Right lobe of liver (tissue), 6 donors: ENCODE measurements around the gene MYDGF. TPM values are rescaled to one million over a fixed set of nuclear protein-coding genes. Genes with fewer than 3 reads are reported as not detected.

Experiments
- ATAC-seq, 4 donors: fragments of 200-7000 bp; cut with Tn5 transposase; one replicate each; pipeline ENCODE4 v1.9.1; 2020; ENCODE audit warnings: mild to moderate bottlenecking in 4 of 4, moderate library complexity in 4 of 4
- DNase-seq, 3 donors: peaks; one replicate each; pipeline ENCODE4 v3.0.0-alpha.2; 2020
- H3K27ac ChIP-seq, 3 donors: fragments of 200-600 bp; one replicate each; pipeline ENCODE4 v1.8.0; 2022
- H3K27me3 ChIP-seq, 2 donors: fragments of 200-600 bp; one replicate each; pipeline ENCODE4 v1.8.0; 2022
- H3K36me3 ChIP-seq, 4 donors: fragments of 200-600 bp; sonication (generic) in 1 of 4; one replicate each; pipeline versions ENCODE4 v1.5.1 to v1.8.0; 2017 to 2022; ENCODE audit warnings: control low read depth in 1 of 4
- H3K4me1 ChIP-seq, 4 donors: fragments of 200-600 bp; sonication (generic) in 1 of 4; one replicate each; pipeline versions ENCODE4 v1.5.1 to v1.8.0; 2017 to 2022; ENCODE audit warnings: control low read depth in 1 of 4
- H3K4me3 ChIP-seq, 3 donors: fragments of 200-600 bp; one replicate each; pipeline ENCODE4 v1.8.0; 2022
- H3K9me3 ChIP-seq, 4 donors: fragments of 200-600 bp; sonication (generic) in 1 of 4; one replicate each; pipeline versions ENCODE4 v1.5.1 to v1.8.0; 2017 to 2022; ENCODE audit warnings: control low read depth in 1 of 4
- POLR2A ChIP-seq: fragments of 450-650 bp; IDR thresholded peaks from one replicate; pipeline ENCODE4 v1.6.1; 2017; ENCODE audit warnings: antibody characterized with exemption, mild to moderate bottlenecking
- WGBS: methylation state at CpG from one replicate; pipeline ENCODE4 v1.1.6; 2018; ENCODE audit warnings: low coverage, low lambda C conversion rate; ENCODE audit not compliant: insufficient coverage; ENCODE audit errors: missing lambda C conversion rate; 5-methylcytosine and 5-hydroxymethylcytosine counted together
- intact Hi-C, 2 donors: fragments of 100-400 bp; cut with DNase I; formaldehyde crosslinking; loops; one replicate each; pipeline versions ENCODE4 v1.11.2 to v1.14.1; 2022
- total RNA-seq, 6 experiments: library from RNA; depleted of rRNA in 2 of 6; stranded (reverse); fragments of >200 nt in 2 of 6; fragmentation: NEBNext Ultra II Directional in 3 of 6; extraction: Animal tissue kit (Norgen Biotek cat#: 25700) in 3 of 6; gene quantifications; one replicate each; pipeline versions ENCODE4 v1.1.0 to v1.2.4, GENCODE V29; 2016 to 2023
- TF ChIP-seq, protein P1 (sequence below), 4 donors: fragments of 200-600 bp in 3 of 4; fragments of 450-650 bp in 1 of 4; IDR thresholded peaks; one replicate each; pipeline versions ENCODE4 v1.5.1 to v1.8.0; 2016 to 2022; ENCODE audit warnings: antibody characterized with exemption in 4 of 4, mild to moderate bottlenecking in 2 of 4
- donor health status: DM: no; HTN: yes; CAD: no.
- donor health status: DM: no; HTN: no; CAD: no.
- donor health status: DM: no; HTN: no; CAD: no.
- donor health status: DM: no; HTN: yes; CAD: no.
- donor health status: DM: no; HTN: yes; CAD: no.

Gene MYDGF
- total RNA-seq, 6 experiments from 2014 or later: 58.2 to 98.7 (median 72.2) TPM

DNA sequence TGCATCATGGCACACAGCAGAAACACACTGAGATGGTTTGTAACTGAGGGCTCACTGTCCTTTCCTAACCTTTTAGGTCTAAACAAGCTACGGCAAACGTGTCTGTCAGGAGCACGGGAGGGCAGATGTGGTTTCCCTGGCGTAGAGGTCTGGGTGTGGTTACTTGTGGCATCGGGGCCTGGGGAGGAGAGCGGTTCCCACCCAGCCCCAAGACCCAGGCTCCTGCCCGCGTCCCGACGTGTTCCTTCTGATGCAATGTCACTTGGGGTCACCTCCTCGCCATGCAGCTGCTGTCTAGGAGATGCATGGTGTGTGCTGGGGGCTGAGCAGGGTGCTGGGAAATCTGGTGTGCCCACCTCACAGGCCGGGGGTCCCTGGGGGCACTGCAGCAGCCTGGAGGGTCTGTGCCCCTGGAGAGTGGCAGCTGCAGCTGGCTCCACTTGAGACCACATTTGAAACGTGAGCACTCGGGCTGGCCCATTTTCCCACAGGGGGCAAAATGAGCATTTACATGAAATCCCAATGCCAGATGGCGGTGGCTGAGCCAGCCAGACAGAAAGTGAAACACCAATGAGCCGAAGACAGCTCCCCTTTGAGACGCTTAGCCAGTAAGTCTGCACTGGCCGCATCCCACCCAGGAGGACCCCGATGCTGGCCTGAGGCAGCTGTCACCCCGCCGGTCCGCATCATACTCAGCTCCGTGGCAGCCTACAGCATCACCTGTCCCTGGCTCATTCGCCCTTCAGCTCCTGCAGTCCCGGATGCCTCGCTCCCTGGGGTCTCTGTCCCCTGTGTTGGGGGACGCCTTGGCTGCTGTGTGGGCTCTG, 22.3 kb upstream of the MYDGF start:
- 74% methylated on average over 8 of the region's 27 CpGs for WGBS
- no peak overlapping the region for H3K4me3 ChIP-seq
- no peaks in the 10 kb centered on the region for H3K27me3 ChIP-seq
- ATAC-seq: no peak
- peak overlapping the region in 1 of 3 donors; percentile 40 for H3K27ac ChIP-seq
- peaks cover 0 to 52% (median 18%) of the 10 kb centered on the region in 4 donors for H3K4me1 ChIP-seq
- no peak for DNase-seq
- no peaks in the 10 kb centered on the region for H3K9me3 ChIP-seq
- peaks cover 0 to 84% (median 35%) of the 10 kb centered on the region in 4 donors for H3K36me3 ChIP-seq
- TF ChIP-seq, protein P1, sequence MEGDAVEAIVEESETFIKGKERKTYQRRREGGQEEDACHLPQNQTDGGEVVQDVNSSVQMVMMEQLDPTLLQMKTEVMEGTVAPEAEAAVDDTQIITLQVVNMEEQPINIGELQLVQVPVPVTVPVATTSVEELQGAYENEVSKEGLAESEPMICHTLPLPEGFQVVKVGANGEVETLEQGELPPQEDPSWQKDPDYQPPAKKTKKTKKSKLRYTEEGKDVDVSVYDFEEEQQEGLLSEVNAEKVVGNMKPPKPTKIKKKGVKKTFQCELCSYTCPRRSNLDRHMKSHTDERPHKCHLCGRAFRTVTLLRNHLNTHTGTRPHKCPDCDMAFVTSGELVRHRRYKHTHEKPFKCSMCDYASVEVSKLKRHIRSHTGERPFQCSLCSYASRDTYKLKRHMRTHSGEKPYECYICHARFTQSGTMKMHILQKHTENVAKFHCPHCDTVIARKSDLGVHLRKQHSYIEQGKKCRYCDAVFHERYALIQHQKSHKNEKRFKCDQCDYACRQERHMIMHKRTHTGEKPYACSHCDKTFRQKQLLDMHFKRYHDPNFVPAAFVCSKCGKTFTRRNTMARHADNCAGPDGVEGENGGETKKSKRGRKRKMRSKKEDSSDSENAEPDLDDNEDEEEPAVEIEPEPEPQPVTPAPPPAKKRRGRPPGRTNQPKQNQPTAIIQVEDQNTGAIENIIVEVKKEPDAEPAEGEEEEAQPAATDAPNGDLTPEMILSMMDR (IDR thresholded peaks at IDR 0.05): no peak
- no peak for TF ChIP-seq POLR2A
- intact Hi-C loops: no loop called here

DNA sequence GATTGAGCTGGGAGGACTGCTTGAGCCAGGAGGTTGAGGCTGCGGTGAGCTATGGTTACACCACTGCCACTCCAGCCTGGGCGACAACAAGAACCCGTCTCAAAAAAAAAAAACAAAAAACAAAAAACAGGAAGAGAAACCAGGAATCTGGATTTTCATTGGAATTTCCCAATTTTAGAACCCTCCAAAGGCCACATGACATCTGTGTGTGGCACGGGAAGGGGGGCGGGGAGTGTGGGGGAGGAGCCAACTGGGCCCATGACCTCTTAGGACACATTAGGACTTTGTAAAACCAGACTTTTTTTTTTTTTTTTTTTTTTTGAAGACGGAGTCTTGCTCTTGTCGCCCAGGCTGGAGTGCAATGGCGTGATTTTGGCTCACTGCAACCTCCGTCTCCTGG, 21.2 kb upstream of the MYDGF start:
- intact Hi-C loops: no loop called here
- 39% methylated on average over 8 of the region's 9 CpGs for WGBS
- Histone ChIP-seq H3K4me3 (no peak overlapping the region), H3K4me1 (peaks cover 0 to 41% (median 18%) of the 10 kb centered on the region in 4 donors), H3K27me3 (no peaks in the 10 kb centered on the region), H3K27ac (peak overlapping the region in 2 of 3 donors; percentile 28 to 51), H3K36me3 (peaks cover 0 to 84% (median 38%) of the 10 kb centered on the region in 4 donors), H3K9me3 (no peaks in the 10 kb centered on the region)
- DNase-seq (peak in 1 of 3 donors; percentile 78), ATAC-seq (peak in 1 of 4 donors; percentile 4)
- TF ChIP-seq, protein P1 (IDR thresholded peaks at IDR 0.05): no peak
- no peak for TF ChIP-seq POLR2A

DNA sequence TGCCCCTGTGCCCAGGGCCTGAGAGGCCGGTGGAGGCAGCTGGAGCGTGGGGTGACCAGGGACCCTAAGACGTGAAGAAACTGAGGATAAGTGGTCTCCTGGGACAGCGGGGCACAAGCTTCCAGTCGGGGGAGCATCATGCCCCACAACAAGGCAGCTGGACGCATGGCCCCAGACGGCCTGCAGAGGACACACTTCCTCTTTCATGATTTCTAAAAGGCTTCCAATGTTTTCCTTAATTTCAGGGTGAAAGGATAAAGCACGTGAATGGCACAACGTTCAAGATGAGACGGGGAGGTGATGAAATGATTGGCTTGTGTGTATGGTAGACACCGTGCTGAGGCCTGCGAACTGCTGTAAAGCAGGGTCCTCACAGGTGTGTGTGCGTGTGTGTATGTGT, 20.2 kb upstream of the MYDGF start:
- peak overlapping the region in 1 of 3 donors; percentile 51 for H3K27ac ChIP-seq
- ATAC-seq: no peak
- intact Hi-C loops: no loop called here
- peaks cover 0 to 82% (median 40%) of the 10 kb centered on the region in 4 donors for H3K36me3 ChIP-seq
- H3K4me1 ChIP-seq: peaks cover 0 to 32% (median 13%) of the 10 kb centered on the region in 4 donors
- no peak overlapping the region for H3K4me3 ChIP-seq
- 52% methylated on average over 8 of the region's 13 CpGs for WGBS
- no peak for TF ChIP-seq POLR2A
- TF ChIP-seq, protein P1 (IDR thresholded peaks at IDR 0.05): no peak
- DNase-seq: no peak
- H3K9me3 ChIP-seq: no peaks in the 10 kb centered on the region
- H3K27me3 ChIP-seq: no peaks in the 10 kb centered on the region

DNA sequence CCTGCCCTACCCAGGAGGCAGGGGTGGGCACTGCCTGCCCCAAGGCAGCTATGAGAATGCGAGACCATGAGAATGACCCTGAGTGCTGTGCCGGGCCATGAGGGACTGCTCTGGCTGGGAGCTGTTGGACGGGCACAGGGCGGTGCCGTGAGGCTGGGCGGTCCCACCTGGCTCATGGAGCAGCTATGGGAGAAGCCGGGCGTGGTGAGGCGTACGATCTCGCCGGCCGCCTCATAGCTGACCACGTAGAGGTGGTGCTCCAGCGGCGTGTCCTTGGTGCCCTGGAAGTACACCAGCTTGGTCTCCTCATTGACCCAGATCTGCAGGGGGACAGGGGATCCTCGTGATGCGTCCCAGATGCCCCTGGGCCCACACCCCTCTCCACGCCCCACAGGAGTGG, 19.3 kb upstream of the MYDGF start:
- no peak overlapping the region for H3K27ac ChIP-seq
- peaks cover 0 to 92% (median 45%) of the 10 kb centered on the region in 4 donors for H3K36me3 ChIP-seq
- DNase-seq: no peak
- no peaks in the 10 kb centered on the region for H3K9me3 ChIP-seq
- ATAC-seq: no peak
- TF ChIP-seq, protein P1 (IDR thresholded peaks at IDR 0.05): no peak
- no peak for TF ChIP-seq POLR2A
- WGBS: 90% methylated on average over 2 of the region's 19 CpGs
- H3K4me1 ChIP-seq: peaks cover 0 to 24% (median 9%) of the 10 kb centered on the region in 4 donors
- intact Hi-C loops: no loop called here
- H3K4me3 ChIP-seq: no peak overlapping the region
- no peaks in the 10 kb centered on the region for H3K27me3 ChIP-seq
